Endothelial cell of umbilical vein (primary cell): ENCODE measurements around the gene MTG2. TPM values are rescaled to one million over a fixed set of nuclear protein-coding genes. Genes with fewer than 3 reads are reported as not detected.

Experiments used
- BruUV-seq: library from RNA; stranded (reverse); fragments of 400-500 nt; replicated peaks from 2 replicates; lab custom pipeline; 2021; lab: Mats Ljungman, UMichigan
- CTCF ChIA-PET: fragments of 300-600, 350-600 bp; sonication (Branson Sonifier 250); formaldehyde crosslinking; loops from one replicate; lab custom pipeline; 2021; ENCODE audit warnings: antibody characterized with exemption, inconsistent platforms; lab: Charles Lee
- POLR2A ChIA-PET: fragments of 300-600, 350-600 bp; sonication (Branson Sonifier 250); formaldehyde crosslinking; loops from one replicate; lab custom pipeline; 2021; ENCODE audit warnings: antibody characterized with exemption, inconsistent platforms; lab: Charles Lee
- DNase-seq: peaks from one replicate; pipeline ENCODE4 v3.0.0-alpha.2; 2011; ENCODE audit warnings: low read depth, low spot score
- FAIRE-seq: peaks from 2 replicates; lab custom pipeline; 2011; peaks lifted over from hg19 to GRCh38; lab: Jason Lieb, UNC
- H2AFZ ChIP-seq: 2 replicates; pipeline ENCODE4 v1.6.0; 2012; ENCODE audit warnings: low read depth, low read length, control low read depth, inconsistent platforms
- H3K27ac ChIP-seq: 2 replicates; pipeline ENCODE4 v1.5.1; 2011; ENCODE audit warnings: low read depth, mild to moderate bottlenecking, control low read depth, low read length, moderate library complexity; ENCODE audit not compliant: insufficient read depth
- H3K27me3 ChIP-seq, 2 experiments: 2 replicates each; pipeline versions ENCODE4 v1.6.0 to v1.6.1; 2011; ENCODE audit warnings: low read length in 2 of 2, mixed read lengths in 1 of 2; ENCODE audit not compliant: control insufficient read depth in 2 of 2, insufficient read depth in 2 of 2
- H3K36me3 ChIP-seq, 2 experiments: 2 replicates in 1 of 2; 3 replicates in 1 of 2; pipeline ENCODE4 v1.5.1; 2011; ENCODE audit warnings: low read length in 2 of 2, mild to moderate bottlenecking in 1 of 2, moderate library complexity in 1 of 2; ENCODE audit not compliant: control insufficient read depth in 2 of 2, insufficient read depth in 2 of 2; ENCODE audit errors: extremely low read depth in 1 of 2
- H3K4me1 ChIP-seq: 3 replicates; pipeline ENCODE4 v1.5.1; 2011; ENCODE audit warnings: mild to moderate bottlenecking, low read length; ENCODE audit not compliant: control insufficient read depth, insufficient read depth; ENCODE audit errors: extremely low read depth
- H3K4me2 ChIP-seq: 2 replicates; pipeline ENCODE4 v1.6.1; 2011; ENCODE audit warnings: low read length, control low read depth, mixed read lengths; ENCODE audit not compliant: insufficient read depth
- H3K4me3 ChIP-seq, 3 experiments: fragments of 200-600 bp in 1 of 3; sonication (generic), shearing (Covaris generic) in 1 of 3; replicated peaks in 1 of 3; 2 replicates each; pipeline ENCODE4 v1.5.1; 2011 to 2016; ENCODE audit warnings: control low read depth in 3 of 3, low read length in 3 of 3, mild to moderate bottlenecking in 2 of 3, inconsistent platforms in 1 of 3, low read depth in 1 of 3, moderate library complexity in 1 of 3; ENCODE audit not compliant: insufficient read depth in 1 of 3
- H3K79me2 ChIP-seq: 2 replicates; pipeline ENCODE4 v1.6.0; 2012; ENCODE audit warnings: low read length, inconsistent platforms; ENCODE audit not compliant: control insufficient read depth, insufficient read depth
- H3K9ac ChIP-seq: replicated peaks from 2 replicates; pipeline ENCODE3; 2011; ENCODE audit warnings: low read length, control low read depth; ENCODE audit not compliant: insufficient read depth; ENCODE audit errors: extremely low read depth
- H3K9me1 ChIP-seq: replicated peaks from 3 replicates; pipeline ENCODE4 v1.6.0; 2011; ENCODE audit warnings: mild to moderate bottlenecking, low read length; ENCODE audit not compliant: control insufficient read depth, insufficient read depth; ENCODE audit errors: extremely low read depth
- H3K9me3 ChIP-seq: replicated peaks from 2 replicates; pipeline ENCODE4 v1.5.1; 2012; ENCODE audit warnings: low read length, inconsistent platforms; ENCODE audit not compliant: control insufficient read depth, insufficient read depth
- H4K20me1 ChIP-seq: replicated peaks from 2 replicates; pipeline ENCODE3; 2011; ENCODE audit warnings: mild to moderate bottlenecking, low read length; ENCODE audit not compliant: control insufficient read depth, insufficient read depth; ENCODE audit errors: extremely low read depth
- EZH2 ChIP-seq: IDR thresholded peaks from 2 replicates; pipeline ENCODE4 v1.6.1; 2012; ENCODE audit warnings: borderline replicate concordance, low read depth, mild to moderate bottlenecking, moderate library complexity, low read length, inconsistent platforms; ENCODE audit not compliant: severe bottlenecking
- FOS ChIP-seq: IDR thresholded peaks from 2 replicates; pipeline ENCODE4 v1.6.1; 2011; ENCODE audit warnings: mild to moderate bottlenecking, low read length, moderate library complexity, borderline replicate concordance; ENCODE audit not compliant: insufficient read depth
- GATA2 ChIP-seq: IDR thresholded peaks from 2 replicates; pipeline ENCODE4 v1.7.0; 2011; ENCODE audit warnings: low read depth, mild to moderate bottlenecking, moderate library complexity, mixed read lengths, low read length; ENCODE audit not compliant: insufficient read length, insufficient read depth
- JUN ChIP-seq: IDR thresholded peaks from 2 replicates; pipeline ENCODE4 v1.6.1; 2011; ENCODE audit warnings: borderline replicate concordance, low read depth; ENCODE audit not compliant: insufficient read length, insufficient read depth
- MYC ChIP-seq: IDR thresholded peaks from one replicate; pipeline ENCODE4 v1.6.1; 2011; ENCODE audit warnings: mild to moderate bottlenecking, low read depth, low read length
- POLR2A ChIP-seq: IDR thresholded peaks from 2 replicates; pipeline ENCODE4 v1.6.1; 2012; ENCODE audit warnings: low read depth, mild to moderate bottlenecking, control low read depth, low read length
- POLR2AphosphoS5 ChIP-seq: IDR thresholded peaks from 2 replicates; pipeline ENCODE4 v1.6.1; 2012; ENCODE audit warnings: low read depth, mild to moderate bottlenecking, control low read depth, low read length, moderate library complexity; ENCODE audit not compliant: insufficient read depth
- dilution Hi-C: fragments of 300-500 bp; cut with MboI; formaldehyde crosslinking; loops from one replicate; pipeline ENCODE4 v1.15.0; 2019; ENCODE audit warnings: low sequenced_read_pairs; ENCODE audit not compliant: extremely low pct_ligation_motif_present
- intact Hi-C: fragments of 100-400 bp; cut with micrococcal nuclease; formaldehyde crosslinking; loops from one replicate; pipeline ENCODE4 v1.10.0; 2022
- polyA plus RNA-seq, 4 experiments: library from polyadenylated mRNA; depleted of rRNA in 3 of 4; stranded (reverse) in 3 of 4; unstranded in 1 of 4; fragments of >200 nt; gene quantifications; 2 replicates each; pipeline versions ENCODE4 v1.2.1 to v1.2.3, GENCODE V29; 2011 to 2012; ENCODE audit warnings: missing spikeins in 1 of 4
- total RNA-seq: library from RNA; stranded (reverse); gene quantifications from 2 replicates; pipeline ENCODE4 v1.2.3, GENCODE V29; 2021
- TF ChIP-seq, protein P1 (sequence below), 2 donors: IDR thresholded peaks; 1 replicate in 1 of 2; 2 replicates in 1 of 2; pipeline ENCODE4 v1.5.1; 2011; ENCODE audit warnings: low read length in 2 of 2, mild to moderate bottlenecking in 2 of 2, moderate library complexity in 2 of 2, control low read depth in 1 of 2, inconsistent platforms in 1 of 2, low read depth in 1 of 2; ENCODE audit not compliant: insufficient read depth in 1 of 2; ENCODE audit errors: extremely low read depth in 1 of 2
- TF ChIP-seq, protein P2 (sequence below): IDR thresholded peaks from 2 replicates; pipeline ENCODE4 v1.6.1; 2011; ENCODE audit not compliant: insufficient read depth, insufficient read length

Gene MTG2
- total and polyA plus RNA-seq, 2 donors (not counting 3 experiments of a cell fraction or from before 2014, with no cell fraction given) = 19.9 to 31.6 TPM

DNA sequence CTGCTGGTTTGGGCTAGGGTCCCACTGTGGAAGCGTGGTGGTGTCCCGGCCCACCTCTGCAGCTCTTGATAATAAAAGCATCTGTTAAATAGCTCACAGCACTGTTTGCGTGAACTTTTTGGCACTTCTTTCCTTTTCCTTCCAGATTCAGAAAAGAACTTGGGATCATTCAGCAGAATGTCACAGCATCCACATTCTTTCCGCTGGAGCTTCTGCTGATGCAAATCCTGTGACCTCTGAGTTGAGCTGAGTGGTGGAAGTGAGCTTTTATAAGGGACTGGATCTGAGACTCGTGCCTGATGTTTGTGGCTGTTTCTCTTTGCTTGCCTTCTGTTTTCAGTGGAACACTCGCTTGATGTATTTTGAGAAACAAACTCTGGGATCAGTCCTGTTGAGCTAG is 59.3 kb downstream of the MTG2 start:
- dilution Hi-C loops (no loop called here), intact Hi-C loops (no loop called here)
- Histone ChIP-seq H3K4me1 (peaks cover 5% of the 10 kb centered on the region), H3K9ac (no peak overlapping the region), H3K4me2 (no peak overlapping the region), H3K9me1 (no peaks in the 10 kb centered on the region), H3K79me2 (peaks cover 3% of the 10 kb centered on the region), H3K4me3 (no peak overlapping the region), H3K36me3 (peaks cover 0 to 6% of the 10 kb centered on the region in 2 experiments), H4K20me1 (no peaks in the 10 kb centered on the region), H3K27me3 (no peaks in the 10 kb centered on the region), H2AFZ (no peak overlapping the region), H3K27ac (no peak overlapping the region), H3K9me3 (no peaks in the 10 kb centered on the region)
- DNase-seq (peak; percentile 20), FAIRE-seq (no peak)
- CTCF ChIA-PET = no interaction called here
- no peak for TF ChIP-seq POLR2A
- no peak for TF ChIP-seq GATA2
- TF ChIP-seq EZH2 = no peak
- POLR2A ChIA-PET = no interaction called here
- no TSS peak for BruUV-seq

DNA sequence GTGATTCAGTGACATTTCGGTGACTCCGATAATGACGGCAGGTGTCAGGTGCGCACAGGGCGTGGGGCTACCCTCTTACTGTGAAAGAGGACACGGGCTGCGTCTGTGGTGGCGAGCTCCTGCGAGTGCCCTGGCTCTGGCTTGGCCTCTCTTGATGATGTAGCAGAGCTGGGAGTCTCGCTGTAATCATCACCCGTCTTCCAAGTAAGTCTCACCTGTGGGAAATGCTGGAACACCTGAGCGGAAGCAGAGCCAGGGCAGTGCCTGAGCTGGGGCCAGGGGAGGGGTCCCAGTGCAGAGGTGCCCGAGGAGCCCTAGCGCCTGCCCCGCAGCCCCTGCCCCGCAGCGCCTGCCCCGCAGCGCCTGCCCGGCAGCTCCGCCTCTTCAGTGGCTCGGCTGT is 60.3 kb downstream of the MTG2 start:
- Histone ChIP-seq H3K4me2 (no peak overlapping the region), H3K27ac (no peak overlapping the region), H3K9ac (no peak overlapping the region), H3K4me1 (peaks cover 5% of the 10 kb centered on the region), H2AFZ (no peak overlapping the region), H3K9me1 (no peaks in the 10 kb centered on the region), H3K27me3 (no peaks in the 10 kb centered on the region), H3K4me3 (no peak overlapping the region), H3K79me2 (peaks cover 3% of the 10 kb centered on the region), H3K36me3 (peaks cover 0 to 6% of the 10 kb centered on the region in 2 experiments), H4K20me1 (no peaks in the 10 kb centered on the region), H3K9me3 (no peaks in the 10 kb centered on the region)
- no TSS peak for BruUV-seq
- TF ChIP-seq MYC (no peak), FOS (no peak), JUN (no peak), POLR2AphosphoS5 (no peak), EZH2 (no peak), GATA2 (no peak), POLR2A (no peak)
- TF ChIP-seq, protein P1, sequence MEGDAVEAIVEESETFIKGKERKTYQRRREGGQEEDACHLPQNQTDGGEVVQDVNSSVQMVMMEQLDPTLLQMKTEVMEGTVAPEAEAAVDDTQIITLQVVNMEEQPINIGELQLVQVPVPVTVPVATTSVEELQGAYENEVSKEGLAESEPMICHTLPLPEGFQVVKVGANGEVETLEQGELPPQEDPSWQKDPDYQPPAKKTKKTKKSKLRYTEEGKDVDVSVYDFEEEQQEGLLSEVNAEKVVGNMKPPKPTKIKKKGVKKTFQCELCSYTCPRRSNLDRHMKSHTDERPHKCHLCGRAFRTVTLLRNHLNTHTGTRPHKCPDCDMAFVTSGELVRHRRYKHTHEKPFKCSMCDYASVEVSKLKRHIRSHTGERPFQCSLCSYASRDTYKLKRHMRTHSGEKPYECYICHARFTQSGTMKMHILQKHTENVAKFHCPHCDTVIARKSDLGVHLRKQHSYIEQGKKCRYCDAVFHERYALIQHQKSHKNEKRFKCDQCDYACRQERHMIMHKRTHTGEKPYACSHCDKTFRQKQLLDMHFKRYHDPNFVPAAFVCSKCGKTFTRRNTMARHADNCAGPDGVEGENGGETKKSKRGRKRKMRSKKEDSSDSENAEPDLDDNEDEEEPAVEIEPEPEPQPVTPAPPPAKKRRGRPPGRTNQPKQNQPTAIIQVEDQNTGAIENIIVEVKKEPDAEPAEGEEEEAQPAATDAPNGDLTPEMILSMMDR (IDR thresholded peaks at IDR 0.05; ENCODE audit: extremely low read depth in 1 of 2, insufficient read depth in 1 of 2, low read depth in 1 of 2, low read length in 2 of 2) = no peak
- TF ChIP-seq, protein P2, sequence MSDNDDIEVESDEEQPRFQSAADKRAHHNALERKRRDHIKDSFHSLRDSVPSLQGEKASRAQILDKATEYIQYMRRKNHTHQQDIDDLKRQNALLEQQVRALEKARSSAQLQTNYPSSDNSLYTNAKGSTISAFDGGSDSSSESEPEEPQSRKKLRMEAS = no peak
- FAIRE-seq = no peak
- intact Hi-C loops (no loop called here), dilution Hi-C loops (no loop called here)
- ChIA-PET POLR2A (no interaction called here), CTCF (no interaction called here)
- no peak for DNase-seq
